ENCODE measurements around the gene OIT3. TPM values are rescaled to one million over a fixed set of nuclear protein-coding genes. Genes with fewer than 3 reads are reported as not detected.

Gene OIT3
- total and polyA plus RNA-seq, 2 donors (not counting 3 experiments of a cell fraction or from before 2014, with no cell fraction given), result 0.15 TPM; not detected in 1

GRCh38 chr10:72930276-72930675 lies 36.7 kb downstream of the OIT3 start:
- no peaks in the 10 kb centered on the region for H3K9me1 ChIP-seq (replicated peaks; ENCODE audit: control insufficient read depth, extremely low read depth, insufficient read depth, low read length)
- no peak overlapping the region for H3K4me3 ChIP-seq (replicated peaks in 1 of 3; ENCODE audit: insufficient read depth in 1 of 3, low read depth in 1 of 3, low read length in 3 of 3)
- FAIRE-seq (no peak), DNase-seq (ENCODE audit: low read depth, low spot score) (no peak)
- no peaks in the 10 kb centered on the region for H4K20me1 ChIP-seq (replicated peaks; ENCODE audit: control insufficient read depth, extremely low read depth, insufficient read depth, low read length)
- CTCF ChIA-PET, result no interaction called here
- no peaks in the 10 kb centered on the region for H3K9me3 ChIP-seq (replicated peaks; ENCODE audit: control insufficient read depth, insufficient read depth, low read length)
- no peaks in the 10 kb centered on the region for H3K79me2 ChIP-seq (ENCODE audit: control insufficient read depth, insufficient read depth, low read length)
- no peak overlapping the region for H3K9ac ChIP-seq (replicated peaks; ENCODE audit: extremely low read depth, insufficient read depth, low read length)
- dilution Hi-C loops (cut with MboI; ENCODE audit: extremely low pct_ligation_motif_present, low sequenced_read_pairs) (no loop called here), intact Hi-C loops (cut with micrococcal nuclease) (no loop called here)
- H3K27ac ChIP-seq (ENCODE audit: insufficient read depth, low read depth, low read length), result no peak overlapping the region
- no peak overlapping the region for H3K4me2 ChIP-seq (ENCODE audit: insufficient read depth, low read length)
- no peaks in the 10 kb centered on the region for H3K36me3 ChIP-seq (ENCODE audit: control insufficient read depth in 2 of 2, extremely low read depth in 1 of 2, insufficient read depth in 2 of 2, low read length in 2 of 2)
- no peak overlapping the region for H2AFZ ChIP-seq (ENCODE audit: low read depth, low read length)
- POLR2A ChIA-PET, result no interaction called here
- no TSS peak for BruUV-seq (replicated peaks)
- TF ChIP-seq CTCF (IDR thresholded peaks at IDR 0.05; ENCODE audit: extremely low read depth in 1 of 2, insufficient read depth in 1 of 2, low read depth in 1 of 2, low read length in 2 of 2), result no peak
- no peak for TF ChIP-seq POLR2AphosphoS5 (IDR thresholded peaks at IDR 0.05; ENCODE audit: insufficient read depth, low read depth, low read length)
- no peak for TF ChIP-seq FOS (IDR thresholded peaks at IDR 0.05; ENCODE audit: borderline replicate concordance, insufficient read depth, low read length)
- TF ChIP-seq POLR2A (IDR thresholded peaks at IDR 0.05; ENCODE audit: low read depth, low read length), result no peak
- no peak for TF ChIP-seq MYC (IDR thresholded peaks at IDR 0.05; ENCODE audit: low read depth, low read length)
- no peak for TF ChIP-seq EZH2 (IDR thresholded peaks at IDR 0.05; ENCODE audit: borderline replicate concordance, low read depth, low read length, severe bottlenecking)
- no peak for TF ChIP-seq GATA2 (IDR thresholded peaks at IDR 0.05; ENCODE audit: insufficient read depth, insufficient read length, low read depth, low read length)
- no peak for TF ChIP-seq MAX (IDR thresholded peaks at IDR 0.05; ENCODE audit: insufficient read depth, insufficient read length)
- no peak for TF ChIP-seq JUN (IDR thresholded peaks at IDR 0.05; ENCODE audit: borderline replicate concordance, insufficient read depth, insufficient read length, low read depth)
- H3K4me1 ChIP-seq (ENCODE audit: control insufficient read depth, extremely low read depth, insufficient read depth, low read length), result no peaks in the 10 kb centered on the region
- peaks cover 0 to 2% of the 10 kb centered on the region in 2 experiments for H3K27me3 ChIP-seq (ENCODE audit: control insufficient read depth in 2 of 2, insufficient read depth in 2 of 2, low read length in 2 of 2)

All from endothelial cell of umbilical vein (primary cell).